SK-N-SH (cell line): ENCODE data around the gene AK3. TPM values are rescaled to one million over a fixed set of nuclear protein-coding genes. Genes with fewer than 3 reads are reported as not detected.
A peak's percentile ranks its signal among the peaks of the same experiment; 100 is the strongest.

Experiments used
- CHD2 ChIP-seq: fragments of 150-350 bp; IDR thresholded peaks from 2 replicates; pipeline ENCODE4 v1.6.1; 2018; ENCODE audit warnings: low read length; ENCODE audit not compliant: partially characterized antibody
- CTCF ChIP-seq: fragments of 200-600 bp; sonication (generic); IDR thresholded peaks from 2 replicates; pipeline ENCODE4 v1.6.1; 2017; ENCODE audit warnings: antibody characterized with exemption, mild to moderate bottlenecking, moderate library complexity
- EP300 ChIP-seq, 2 experiments: IDR thresholded peaks; 2 replicates each; pipeline versions ENCODE4 v1.4.0 to v1.6.1; 2012; ENCODE audit warnings: borderline replicate concordance in 1 of 2, low read depth in 1 of 2, low read length in 1 of 2
- EZH2phosphoT487 ChIP-seq: fragments of 200-600 bp; sonication (generic); IDR thresholded peaks from 2 replicates; pipeline ENCODE4 v1.6.1; 2017; ENCODE audit warnings: low read depth, mixed run types, mild to moderate bottlenecking, antibody characterized with exemption, moderate library complexity, borderline replicate concordance
- FOSL2 ChIP-seq: IDR thresholded peaks from 2 replicates; pipeline ENCODE4 v1.4.0; 2012; ENCODE audit warnings: low read depth, mild to moderate bottlenecking, moderate library complexity, borderline replicate concordance
- FOXM1 ChIP-seq: IDR thresholded peaks from 2 replicates; pipeline ENCODE4 v1.4.0; 2012; ENCODE audit warnings: low read depth, mild to moderate bottlenecking
- GABPA ChIP-seq: IDR thresholded peaks from 2 replicates; pipeline ENCODE4 v1.4.0; 2012; ENCODE audit warnings: low read depth, mild to moderate bottlenecking
- GATA2 ChIP-seq: sonication (generic); formaldehyde crosslinking; IDR thresholded peaks from 2 replicates; pipeline ENCODE4 v1.5.0; 2020; ENCODE audit warnings: mild to moderate bottlenecking, missing genetic modification reagents
- JUND ChIP-seq: IDR thresholded peaks from 2 replicates; pipeline ENCODE4 v1.4.0; 2012
- MEF2A ChIP-seq: IDR thresholded peaks from 2 replicates; pipeline ENCODE4 v1.4.0; 2012; ENCODE audit warnings: low read depth, borderline replicate concordance
- NFIC ChIP-seq: IDR thresholded peaks from 2 replicates; pipeline ENCODE4 v1.4.0; 2012; ENCODE audit warnings: borderline replicate concordance
- POLR2AphosphoS5 ChIP-seq: IDR thresholded peaks from 2 replicates; pipeline ENCODE4 v1.6.1; 2012; ENCODE audit warnings: low read depth, low read length
- RAD21 ChIP-seq: IDR thresholded peaks from 2 replicates; pipeline ENCODE4 v1.6.1; 2012; ENCODE audit warnings: mild to moderate bottlenecking, low read length
- RCOR1 ChIP-seq: fragments of 150-350 bp; IDR thresholded peaks from 2 replicates; pipeline ENCODE4 v1.6.1; 2017; ENCODE audit warnings: antibody characterized with exemption, low read length
- RFX5 ChIP-seq: IDR thresholded peaks from 2 replicates; pipeline ENCODE4 v1.6.1; 2012; ENCODE audit warnings: mild to moderate bottlenecking, improper control_type of control experiment, low read length
- RXRA ChIP-seq: IDR thresholded peaks from 2 replicates; pipeline ENCODE4 v1.4.0; 2012; ENCODE audit warnings: low read depth, mild to moderate bottlenecking, borderline replicate concordance
- SIN3A ChIP-seq: IDR thresholded peaks from 2 replicates; pipeline ENCODE4 v1.6.1; 2012; ENCODE audit warnings: low read depth, mild to moderate bottlenecking, low read length, moderate library complexity, borderline replicate concordance
- TEAD4 ChIP-seq: IDR thresholded peaks from 2 replicates; pipeline ENCODE4 v1.4.0; 2012; ENCODE audit warnings: mild to moderate bottlenecking, borderline replicate concordance; ENCODE audit not compliant: insufficient read depth
- YY1 ChIP-seq: IDR thresholded peaks from 2 replicates; pipeline ENCODE4 v1.4.0; 2012; ENCODE audit warnings: low read depth, mild to moderate bottlenecking
- polyA plus RNA-seq, 3 experiments: library from polyadenylated mRNA; depleted of rRNA; stranded (reverse); fragments of >200 nt; gene quantifications; 2 replicates each; pipeline ENCODE4 v1.2.3, GENCODE V29; 2012
- TF ChIP-seq, protein P1 (sequence below): IDR thresholded peaks from 2 replicates; pipeline ENCODE4 v1.4.0; 2012; ENCODE audit warnings: low read depth, borderline replicate concordance
- TF ChIP-seq, protein P2 (sequence below): fragments of 150-350 bp; IDR thresholded peaks from 2 replicates; pipeline ENCODE4 v1.6.1; 2017; ENCODE audit warnings: antibody characterized with exemption, low read length, low read depth, borderline replicate concordance
- TF ChIP-seq, protein P3 (sequence below): IDR thresholded peaks from 2 replicates; pipeline ENCODE4; 2012

AK3 gene
- polyA plus RNA-seq, 1 of the 3 experiments (the other 2 are of a cell fraction): 20.6 TPM

DNA sequence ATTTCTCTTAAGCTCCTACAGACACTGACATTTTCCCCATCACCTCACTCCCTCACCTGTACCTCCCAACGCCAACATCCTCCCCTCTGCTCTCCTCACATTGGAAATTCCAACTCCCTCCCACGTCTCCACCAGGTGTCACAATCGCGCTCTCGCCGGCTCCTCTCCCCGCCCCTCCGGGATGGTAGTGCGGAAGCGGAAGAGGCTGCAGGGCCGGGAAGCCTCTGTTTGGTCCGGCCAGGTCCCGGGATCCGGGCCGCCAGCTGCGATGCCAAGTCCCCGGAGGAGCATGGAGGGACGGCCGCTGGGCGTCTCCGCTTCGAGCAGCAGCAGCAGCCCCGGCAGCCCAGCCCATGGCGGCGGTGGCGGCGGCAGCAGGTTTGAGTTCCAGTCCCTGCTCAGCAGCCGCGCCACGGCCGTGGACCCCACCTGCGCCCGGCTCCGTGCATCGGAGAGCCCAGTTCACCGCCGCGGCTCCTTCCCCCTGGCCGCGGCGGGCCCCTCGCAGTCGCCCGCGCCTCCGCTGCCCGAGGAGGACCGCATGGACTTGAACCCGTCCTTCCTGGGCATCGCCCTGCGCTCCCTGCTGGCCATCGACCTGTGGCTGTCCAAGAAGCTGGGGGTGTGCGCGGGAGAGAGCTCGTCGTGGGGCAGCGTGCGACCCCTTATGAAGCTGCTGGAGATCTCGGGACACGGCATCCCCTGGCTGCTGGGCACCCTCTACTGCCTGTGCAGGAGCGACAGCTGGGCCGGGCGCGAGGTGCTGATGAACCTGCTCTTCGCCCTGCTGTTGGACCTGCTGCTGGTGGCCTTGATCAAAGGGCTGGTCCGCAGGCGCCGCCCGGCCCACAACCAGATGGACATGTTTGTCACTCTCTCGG lies 78.7 kb downstream of the AK3 start, which contains the start of gene PLPP6 (continued):
- TF ChIP-seq GATA2 (CRISPR knock-in tag) (no peak), EZH2phosphoT487 (no peak), POLR2AphosphoS5 (peak; percentile 85), CTCF (peak; percentile 57), YY1 (peak; percentile 73), EP300 (IDR thresholded peaks at IDR 0.05; ENCODE audit: borderline replicate concordance in 1 of 2, low read depth in 1 of 2, low read length in 1 of 2) (no peak), NFIC (no peak), CHD2 (peak; percentile 78), RAD21 (peak; percentile 64), FOXM1 (no peak), MEF2A (no peak), SIN3A (peak; percentile 66; the same call in 1 of the 2 replicates), JUND (no peak), RXRA (no peak; the same call in 1 of the 2 replicates), TEAD4 (peak; percentile 21; the same call in 1 of the 2 replicates), GABPA (peak; percentile 83), RFX5 (no peak), FOSL2 (no peak), RCOR1 (no peak; the same call in 1 of the 2 replicates)
- TF ChIP-seq, protein P1, sequence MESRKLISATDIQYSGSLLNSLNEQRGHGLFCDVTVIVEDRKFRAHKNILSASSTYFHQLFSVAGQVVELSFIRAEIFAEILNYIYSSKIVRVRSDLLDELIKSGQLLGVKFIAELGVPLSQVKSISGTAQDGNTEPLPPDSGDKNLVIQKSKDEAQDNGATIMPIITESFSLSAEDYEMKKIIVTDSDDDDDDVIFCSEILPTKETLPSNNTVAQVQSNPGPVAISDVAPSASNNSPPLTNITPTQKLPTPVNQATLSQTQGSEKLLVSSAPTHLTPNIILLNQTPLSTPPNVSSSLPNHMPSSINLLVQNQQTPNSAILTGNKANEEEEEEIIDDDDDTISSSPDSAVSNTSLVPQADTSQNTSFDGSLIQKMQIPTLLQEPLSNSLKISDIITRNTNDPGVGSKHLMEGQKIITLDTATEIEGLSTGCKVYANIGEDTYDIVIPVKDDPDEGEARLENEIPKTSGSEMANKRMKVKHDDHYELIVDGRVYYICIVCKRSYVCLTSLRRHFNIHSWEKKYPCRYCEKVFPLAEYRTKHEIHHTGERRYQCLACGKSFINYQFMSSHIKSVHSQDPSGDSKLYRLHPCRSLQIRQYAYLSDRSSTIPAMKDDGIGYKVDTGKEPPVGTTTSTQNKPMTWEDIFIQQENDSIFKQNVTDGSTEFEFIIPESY: peak; percentile 59; the same call in 1 of the 2 replicates
- TF ChIP-seq, protein P2, sequence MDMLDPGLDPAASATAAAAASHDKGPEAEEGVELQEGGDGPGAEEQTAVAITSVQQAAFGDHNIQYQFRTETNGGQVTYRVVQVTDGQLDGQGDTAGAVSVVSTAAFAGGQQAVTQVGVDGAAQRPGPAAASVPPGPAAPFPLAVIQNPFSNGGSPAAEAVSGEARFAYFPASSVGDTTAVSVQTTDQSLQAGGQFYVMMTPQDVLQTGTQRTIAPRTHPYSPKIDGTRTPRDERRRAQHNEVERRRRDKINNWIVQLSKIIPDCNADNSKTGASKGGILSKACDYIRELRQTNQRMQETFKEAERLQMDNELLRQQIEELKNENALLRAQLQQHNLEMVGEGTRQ: no peak
- TF ChIP-seq, protein P3, sequence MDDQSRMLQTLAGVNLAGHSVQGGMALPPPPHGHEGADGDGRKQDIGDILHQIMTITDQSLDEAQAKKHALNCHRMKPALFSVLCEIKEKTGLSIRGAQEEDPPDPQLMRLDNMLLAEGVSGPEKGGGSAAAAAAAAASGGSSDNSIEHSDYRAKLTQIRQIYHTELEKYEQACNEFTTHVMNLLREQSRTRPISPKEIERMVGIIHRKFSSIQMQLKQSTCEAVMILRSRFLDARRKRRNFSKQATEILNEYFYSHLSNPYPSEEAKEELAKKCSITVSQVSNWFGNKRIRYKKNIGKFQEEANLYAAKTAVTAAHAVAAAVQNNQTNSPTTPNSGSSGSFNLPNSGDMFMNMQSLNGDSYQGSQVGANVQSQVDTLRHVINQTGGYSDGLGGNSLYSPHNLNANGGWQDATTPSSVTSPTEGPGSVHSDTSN: no peak
